CD8-positive, alpha-beta memory T cell (primary cell): ENCODE measurements around the gene MBD3L1. TPM values are rescaled to one million over a fixed set of nuclear protein-coding genes. Genes with fewer than 3 reads are reported as not detected.

Experiments
- CTCF ChIA-PET: fragments of 350-600 bp; sonication (Branson Sonifier 250); formaldehyde crosslinking; loops from one replicate; lab custom pipeline; 2021; ENCODE audit warnings: antibody characterized with exemption; lab: Charles Lee
- POLR2A ChIA-PET: fragments of 350-600 bp; sonication (Branson Sonifier 250); formaldehyde crosslinking; loops from one replicate; lab custom pipeline; 2021; ENCODE audit warnings: antibody characterized with exemption; lab: Charles Lee
- DNase-seq, 5 donors: peaks; one replicate each; pipeline versions ENCODE4 v3.0.0 to v3.0.0-alpha.2; 2020 to 2022; ENCODE audit warnings: mixed read lengths in 1 of 5
- H3K27ac ChIP-seq: one replicate; pipeline ENCODE4 v1.7.0; 2013; ENCODE audit warnings: low read depth, mild to moderate bottlenecking, low read length, moderate library complexity
- H3K27me3 ChIP-seq: 2 replicates; pipeline ENCODE4 v1.7.0; 2013; ENCODE audit warnings: low read length, mild to moderate bottlenecking; ENCODE audit not compliant: insufficient read depth, poor library complexity, severe bottlenecking
- H3K36me3 ChIP-seq: 2 replicates; pipeline ENCODE4 v1.7.0; 2013; ENCODE audit warnings: mild to moderate bottlenecking, low read length, moderate library complexity; ENCODE audit not compliant: insufficient read depth
- H3K4me1 ChIP-seq: 2 replicates; pipeline ENCODE4 v1.7.0; 2013; ENCODE audit warnings: mild to moderate bottlenecking, low read length, moderate library complexity; ENCODE audit not compliant: insufficient read depth
- H3K4me3 ChIP-seq: 2 replicates; pipeline ENCODE4 v1.7.0; 2013; ENCODE audit warnings: mild to moderate bottlenecking, low read length
- H3K9me3 ChIP-seq: 2 replicates; pipeline ENCODE4 v1.7.0; 2013; ENCODE audit warnings: mild to moderate bottlenecking, low read length
- H3K27ac Mint-ChIP-seq, 8 donors: one replicate each; pipeline ENCODE4 v1.8.0; 2020 to 2021; ENCODE audit warnings: mixed read lengths in 8 of 8, mild to moderate bottlenecking in 6 of 8, inconsistent platforms in 3 of 8, moderate library complexity in 3 of 8
- H3K27me3 Mint-ChIP-seq, 2 donors: one replicate each; pipeline ENCODE4 v1.8.0; 2020 to 2021; ENCODE audit warnings: mixed read lengths in 2 of 2, mild to moderate bottlenecking in 1 of 2, moderate library complexity in 1 of 2
- H3K36me3 Mint-ChIP-seq, 3 donors: one replicate each; pipeline ENCODE4 v1.8.0; 2020 to 2021; ENCODE audit warnings: mixed read lengths in 3 of 3, inconsistent platforms in 1 of 3, mild to moderate bottlenecking in 1 of 3
- H3K4me1 Mint-ChIP-seq, 3 donors: one replicate each; pipeline ENCODE4 v1.8.0; 2020 to 2021; ENCODE audit warnings: mixed read lengths in 3 of 3, inconsistent platforms in 1 of 3, mild to moderate bottlenecking in 1 of 3
- H3K4me3 Mint-ChIP-seq, 7 donors: one replicate each; pipeline ENCODE4 v1.8.0; 2020 to 2021; ENCODE audit warnings: mixed read lengths in 7 of 7, mild to moderate bottlenecking in 6 of 7, moderate library complexity in 4 of 7, inconsistent platforms in 2 of 7
- H3K9me3 Mint-ChIP-seq, 5 donors: one replicate each; pipeline ENCODE4 v1.8.0; 2020 to 2022; ENCODE audit warnings: mixed read lengths in 5 of 5, mild to moderate bottlenecking in 3 of 5, moderate library complexity in 2 of 5, inconsistent platforms in 1 of 5
- polyA plus RNA-seq: library from polyadenylated mRNA; unstranded; fragments of 300-500 nt; fragmentation: Illumina TruSeq; gene quantifications from one replicate; pipeline ENCODE4 v1.2.3, GENCODE V29; 2021
- total RNA-seq, 2 experiments: library from RNA; stranded (reverse); gene quantifications; one replicate each; pipeline ENCODE4 v1.2.3, GENCODE V29; 2021

MBD3L1 gene
- total and polyA plus RNA-seq, 3 experiments from 2014 or later, result not detected

GRCh38 chr19:8884416-8884815 lies 52.2 kb downstream of the MBD3L1 start:
- H3K9me3 ChIP-seq, result no peaks in the 10 kb centered on the region
- no peak overlapping the region for H3K4me3 Mint-ChIP-seq
- no peaks in the 10 kb centered on the region for H3K36me3 ChIP-seq
- no peaks in the 10 kb centered on the region for H3K36me3 Mint-ChIP-seq
- H3K27ac Mint-ChIP-seq, result no peak overlapping the region
- H3K27ac ChIP-seq, result no peak overlapping the region
- CTCF ChIA-PET, result no interaction called here
- H3K4me1 Mint-ChIP-seq, result no peaks in the 10 kb centered on the region
- POLR2A ChIA-PET, result no interaction called here
- H3K27me3 ChIP-seq, result no peaks in the 10 kb centered on the region
- no peaks in the 10 kb centered on the region for H3K4me1 ChIP-seq
- no peak for DNase-seq
- H3K27me3 Mint-ChIP-seq, result peaks cover 7% of the 10 kb centered on the region in 2 donors
- no peak overlapping the region for H3K4me3 ChIP-seq
- H3K9me3 Mint-ChIP-seq, result peaks cover 0 to 7% (median 6%) of the 10 kb centered on the region in 5 donors

GRCh38 chr19:8887364-8887763 lies 55.2 kb downstream of the MBD3L1 start:
- Mint-ChIP-seq H3K4me3 (no peak overlapping the region), H3K9me3 (no peaks in the 10 kb centered on the region), H3K36me3 (no peaks in the 10 kb centered on the region), H3K27me3 (peaks cover 0 to 6% of the 10 kb centered on the region in 2 donors), H3K4me1 (no peaks in the 10 kb centered on the region), H3K27ac (no peak overlapping the region)
- no peak overlapping the region for H3K4me3 ChIP-seq
- POLR2A ChIA-PET, result no interaction called here
- CTCF ChIA-PET, result no interaction called here
- no peaks in the 10 kb centered on the region for H3K9me3 ChIP-seq
- no peak overlapping the region for H3K27ac ChIP-seq
- DNase-seq, result no peak
- H3K27me3 ChIP-seq, result no peaks in the 10 kb centered on the region
- no peaks in the 10 kb centered on the region for H3K4me1 ChIP-seq
- H3K36me3 ChIP-seq, result no peaks in the 10 kb centered on the region

GRCh38 chr19:8890260-8890659 lies 58.1 kb downstream of the MBD3L1 start:
- no peaks in the 10 kb centered on the region for H3K36me3 ChIP-seq
- no peaks in the 10 kb centered on the region for H3K4me1 ChIP-seq

More at GRCh38 chr19:8890260-8890659, 58.1 kb downstream of the MBD3L1 start:
- Histone ChIP-seq H3K9me3 (no peaks in the 10 kb centered on the region), H3K27ac (no peak overlapping the region), H3K27me3 (no peaks in the 10 kb centered on the region), H3K4me3 (no peak overlapping the region)
- POLR2A ChIA-PET, result no interaction called here
- Mint-ChIP-seq H3K27ac (no peak overlapping the region), H3K36me3 (no peaks in the 10 kb centered on the region), H3K4me1 (no peaks in the 10 kb centered on the region), H3K27me3 (peaks cover 0 to 2% of the 10 kb centered on the region in 2 donors), H3K9me3 (no peaks in the 10 kb centered on the region), H3K4me3 (no peak overlapping the region)
- CTCF ChIA-PET, result no interaction called here
- no peak for DNase-seq

Other genes starting within 250 kb of the MBD3L1 start
- 10 to 100 TPM; 13.2 to 16.2 TPM for gene ADAMTS10, start 221.7 kb upstream of the MBD3L1 start, total RNA-seq
- 1.3 TPM for gene ADAMTS10, start 221.7 kb upstream of the MBD3L1 start, polyA plus RNA-seq
- gene NFILZ, start 201.7 kb upstream of the MBD3L1 start, total RNA-seq, result not detected
- gene NFILZ, start 201.7 kb upstream of the MBD3L1 start, polyA plus RNA-seq, result not detected
- gene ACTL9, start 133.6 kb upstream of the MBD3L1 start, total RNA-seq, result not detected
- not detected for gene ACTL9, start 133.6 kb upstream of the MBD3L1 start, polyA plus RNA-seq
- gene OR2Z1, start 110.7 kb upstream of the MBD3L1 start, total RNA-seq, result not detected
- not detected for gene OR2Z1, start 110.7 kb upstream of the MBD3L1 start, polyA plus RNA-seq
- gene ZNF558, start 73 bp upstream of the MBD3L1 start, total RNA-seq, result 10 to 100 TPM; 23.9 to 25.2 TPM
- 7.3 TPM for gene ZNF558, start 73 bp upstream of the MBD3L1 start, polyA plus RNA-seq
- under 1 TPM; under 0.01 to 0.02 TPM for gene MUC16, start 178.0 kb downstream of the MBD3L1 start, total RNA-seq
- 0.02 TPM for gene MUC16, start 178.0 kb downstream of the MBD3L1 start, polyA plus RNA-seq